DOHH2 (cell line): ENCODE data around the gene ALPL.

Source experiments
- H3F3A ChIP-seq: fragments of 200-600 bp; sonication (generic), shearing (Covaris generic); 2 replicates; pipeline ENCODE4 v1.6.0; 2016; ENCODE audit warnings: antibody characterized with exemption, mild to moderate bottlenecking; ENCODE audit not compliant: control insufficient read depth, insufficient read depth
- H3K27ac ChIP-seq: fragments of 200-600 bp; sonication (generic); 2 replicates; pipeline ENCODE4 v1.5.1; 2014; ENCODE audit warnings: low read depth, mild to moderate bottlenecking, low read length, moderate library complexity
- H3K27me3 ChIP-seq: fragments of 200-600 bp; sonication (generic); 2 replicates; pipeline ENCODE4 v1.6.1; 2014; ENCODE audit warnings: mild to moderate bottlenecking, low read length, mixed read lengths; ENCODE audit not compliant: control insufficient read depth
- H3K36me3 ChIP-seq: fragments of 200-600 bp; sonication (generic); 2 replicates; pipeline ENCODE4 v1.6.1; 2014; ENCODE audit warnings: mild to moderate bottlenecking, low read length, moderate library complexity, mixed read lengths; ENCODE audit not compliant: control insufficient read depth
- H3K4me1 ChIP-seq: fragments of 200-600 bp; sonication (generic); 2 replicates; pipeline ENCODE4 v1.6.1; 2014; ENCODE audit warnings: mild to moderate bottlenecking, low read length, mixed read lengths; ENCODE audit not compliant: control insufficient read depth
- H3K4me2 ChIP-seq: fragments of 200-600 bp; sonication (generic); 2 replicates; pipeline ENCODE4 v1.6.0; 2014; ENCODE audit warnings: mild to moderate bottlenecking, low read length, moderate library complexity
- H3K4me3 ChIP-seq: fragments of 200-600 bp; sonication (generic); 2 replicates; pipeline ENCODE4 v1.5.1; 2014; ENCODE audit warnings: mild to moderate bottlenecking, low read length, mixed read lengths
- H3K79me2 ChIP-seq: fragments of 200-600 bp; sonication (generic); 2 replicates; pipeline ENCODE4 v1.6.1; 2014; ENCODE audit warnings: mild to moderate bottlenecking, low read length, mixed read lengths; ENCODE audit not compliant: control insufficient read depth
- H3K9me2 ChIP-seq: fragments of 200-600 bp; sonication (generic); replicated peaks from 2 replicates; pipeline ENCODE4 v1.6.1; 2014; ENCODE audit warnings: mild to moderate bottlenecking, low read length, mixed read lengths; ENCODE audit not compliant: control insufficient read depth
- H3K9me3 ChIP-seq: fragments of 200-600 bp; sonication (generic); 2 replicates; pipeline ENCODE4 v1.6.1; 2014; ENCODE audit warnings: antibody characterized with exemption, low read length, mixed read lengths; ENCODE audit not compliant: control insufficient read depth, insufficient read depth
- H4K20me1 ChIP-seq: fragments of 200-600 bp; sonication (generic); 2 replicates; pipeline ENCODE4 v1.6.0; 2014; ENCODE audit warnings: low read depth, mild to moderate bottlenecking, antibody characterized with exemption, low read length, moderate library complexity; ENCODE audit not compliant: control insufficient read depth, insufficient read depth
- CTCF ChIP-seq: fragments of 200-600 bp; sonication (generic); IDR thresholded peaks from one replicate; pipeline ENCODE4 v1.5.1; 2014; ENCODE audit warnings: antibody characterized with exemption, mild to moderate bottlenecking, low read depth, low read length; ENCODE audit not compliant: poor library complexity, severe bottlenecking
- EZH2phosphoT487 ChIP-seq: fragments of 200-600 bp; sonication (generic); IDR thresholded peaks from 2 replicates; pipeline ENCODE4 v1.6.1; 2017; ENCODE audit warnings: borderline replicate concordance, mild to moderate bottlenecking, antibody characterized with exemption, low read length, moderate library complexity, mixed read lengths

ALPL gene

GRCh38 chr1:21553116-21553926 lies 44.1 kb downstream of the ALPL start:
- H3K79me2 ChIP-seq = no peaks in the 10 kb centered on the region
- TF ChIP-seq CTCF (no peak), EZH2phosphoT487 (no peak)
- peaks cover 5% of the 10 kb centered on the region; the same call in 1 of the 2 replicates for H3K27me3 ChIP-seq
- no peak overlapping the region for H3K4me2 ChIP-seq
- H3K36me3 ChIP-seq = no peaks in the 10 kb centered on the region
- no peaks in the 10 kb centered on the region for H3K9me2 ChIP-seq
- H3K4me1 ChIP-seq = no peaks in the 10 kb centered on the region
- no peaks in the 10 kb centered on the region for H4K20me1 ChIP-seq
- no peaks in the 10 kb centered on the region for H3F3A ChIP-seq
- H3K4me3 ChIP-seq = no peak overlapping the region
- no peaks in the 10 kb centered on the region for H3K9me3 ChIP-seq
- no peak overlapping the region for H3K27ac ChIP-seq

GRCh38 chr1:21559788-21560567 lies 50.8 kb downstream of the ALPL start:
- no peaks in the 10 kb centered on the region; the same call in 1 of the 2 replicates for H3K27me3 ChIP-seq
- no peaks in the 10 kb centered on the region for H4K20me1 ChIP-seq
- no peaks in the 10 kb centered on the region for H3K36me3 ChIP-seq
- H3K4me1 ChIP-seq = no peaks in the 10 kb centered on the region
- TF ChIP-seq EZH2phosphoT487 (no peak), CTCF (no peak)
- no peaks in the 10 kb centered on the region for H3K9me3 ChIP-seq
- H3K27ac ChIP-seq = no peak overlapping the region
- H3F3A ChIP-seq = no peaks in the 10 kb centered on the region
- no peaks in the 10 kb centered on the region for H3K79me2 ChIP-seq
- no peaks in the 10 kb centered on the region for H3K9me2 ChIP-seq
- H3K4me3 ChIP-seq = no peak overlapping the region
- H3K4me2 ChIP-seq = no peak overlapping the region

- Histone ChIP-seq H3K27ac (no peak overlapping the region), H3K27me3 (peaks cover 2% of the 10 kb centered on the region; the same call in 1 of the 2 replicates), H3K4me1 (no peaks in the 10 kb centered on the region), H3F3A (no peaks in the 10 kb centered on the region), H3K36me3 (no peaks in the 10 kb centered on the region), H3K9me3 (no peaks in the 10 kb centered on the region), H3K4me3 (no peak overlapping the region), H3K4me2 (no peak overlapping the region), H3K79me2 (no peaks in the 10 kb centered on the region), H3K9me2 (no peaks in the 10 kb centered on the region), H4K20me1 (no peaks in the 10 kb centered on the region)
- TF ChIP-seq CTCF (no peak), EZH2phosphoT487 (no peak)
These were observed 51.9 kb downstream of the ALPL start for GRCh38 chr1:21560916-21561638.
